Calu3 (cell line): ENCODE data around the gene SARM1. TPM values are rescaled to one million over a fixed set of nuclear protein-coding genes. Genes with fewer than 3 reads are reported as not detected.

Experiments used
- Bru-seq: library from RNA; stranded (reverse); fragments of 400-500 nt; gene quantifications from one replicate; lab custom pipeline; 2021; lab: Mats Ljungman, UMichigan
- BruChase-seq, 2 experiments: library from RNA; stranded (reverse); fragments of 400-500 nt; gene quantifications; one replicate each; lab custom pipeline; 2021; lab: Mats Ljungman, UMichigan
- BruUV-seq: library from RNA; stranded (reverse); fragments of 400-500 nt; replicated peaks from 2 replicates; lab custom pipeline; 2021; lab: Mats Ljungman, UMichigan
- CTCF ChIA-PET: fragments of 300-600 bp; sonication (Branson Sonifier 250); formaldehyde crosslinking; loops from one replicate; lab custom pipeline; 2022; ENCODE audit warnings: antibody characterized with exemption; lab: Charles Lee
- DNase-seq: peaks from one replicate; pipeline ENCODE4 v3.0.0; 2022
- H3K27ac Mint-ChIP-seq: one replicate; pipeline ENCODE4 v1.8.0; 2022; ENCODE audit warnings: mixed read lengths; ENCODE audit not compliant: unreplicated experiment
- H3K27me3 Mint-ChIP-seq: one replicate; pipeline ENCODE4 v1.8.0; 2022; ENCODE audit warnings: mixed read lengths; ENCODE audit not compliant: unreplicated experiment
- H3K36me3 Mint-ChIP-seq: one replicate; pipeline ENCODE4 v1.8.0; 2022; ENCODE audit warnings: mild to moderate bottlenecking, moderate library complexity, mixed read lengths; ENCODE audit not compliant: insufficient read depth, unreplicated experiment
- H3K4me1 Mint-ChIP-seq: one replicate; pipeline ENCODE4 v1.8.0; 2022; ENCODE audit warnings: mild to moderate bottlenecking, low read depth, mixed read lengths; ENCODE audit not compliant: unreplicated experiment
- H3K4me3 Mint-ChIP-seq: one replicate; pipeline ENCODE4 v1.8.0; 2022; ENCODE audit warnings: mild to moderate bottlenecking, low read depth, moderate library complexity, mixed read lengths; ENCODE audit not compliant: unreplicated experiment
- H3K9me3 Mint-ChIP-seq: one replicate; pipeline ENCODE4 v1.8.0; 2022; ENCODE audit warnings: low read depth, mixed read lengths; ENCODE audit not compliant: unreplicated experiment
- intact Hi-C: fragments of 100-400 bp; cut with micrococcal nuclease; formaldehyde crosslinking; loops from one replicate; pipeline ENCODE4 v1.10.0; 2022; ENCODE audit not compliant: unreplicated experiment
- long read RNA-seq: library from polyadenylated mRNA; stranded (forward); transcript quantifications from one replicate; pipeline ENCODE4 v2.0.0, GENCODE V29; 2022
- total RNA-seq: library from RNA; stranded (reverse); gene quantifications from 2 replicates; pipeline ENCODE4 v1.2.3, GENCODE V29; 2022
- TF ChIP-seq, protein P1 (sequence below): fragments of 200-600 bp; IDR thresholded peaks from one replicate; pipeline ENCODE4 v1.8.0; 2022; ENCODE audit warnings: antibody characterized with exemption; ENCODE audit not compliant: unreplicated experiment

Gene SARM1
- total RNA-seq, result 7.1 and 8.1 TPM in 2 replicates
- Bru-seq, nascent RNA, result percentile 44 among the genes with signal in this experiment
- BruChase-seq, experiment 1, labeled RNA remaining after a 6-hour chase, result percentile 55 among the genes with signal in this experiment
- percentile 55 among the genes with signal in this experiment for BruChase-seq, experiment 2, labeled RNA remaining after a 2-hour chase
- long read RNA-seq, partial matches to known transcripts, result 1 of 5 reads
- long read RNA-seq, other reads (novel, unspliced or antisense), result 3 of 5 reads

DNA sequence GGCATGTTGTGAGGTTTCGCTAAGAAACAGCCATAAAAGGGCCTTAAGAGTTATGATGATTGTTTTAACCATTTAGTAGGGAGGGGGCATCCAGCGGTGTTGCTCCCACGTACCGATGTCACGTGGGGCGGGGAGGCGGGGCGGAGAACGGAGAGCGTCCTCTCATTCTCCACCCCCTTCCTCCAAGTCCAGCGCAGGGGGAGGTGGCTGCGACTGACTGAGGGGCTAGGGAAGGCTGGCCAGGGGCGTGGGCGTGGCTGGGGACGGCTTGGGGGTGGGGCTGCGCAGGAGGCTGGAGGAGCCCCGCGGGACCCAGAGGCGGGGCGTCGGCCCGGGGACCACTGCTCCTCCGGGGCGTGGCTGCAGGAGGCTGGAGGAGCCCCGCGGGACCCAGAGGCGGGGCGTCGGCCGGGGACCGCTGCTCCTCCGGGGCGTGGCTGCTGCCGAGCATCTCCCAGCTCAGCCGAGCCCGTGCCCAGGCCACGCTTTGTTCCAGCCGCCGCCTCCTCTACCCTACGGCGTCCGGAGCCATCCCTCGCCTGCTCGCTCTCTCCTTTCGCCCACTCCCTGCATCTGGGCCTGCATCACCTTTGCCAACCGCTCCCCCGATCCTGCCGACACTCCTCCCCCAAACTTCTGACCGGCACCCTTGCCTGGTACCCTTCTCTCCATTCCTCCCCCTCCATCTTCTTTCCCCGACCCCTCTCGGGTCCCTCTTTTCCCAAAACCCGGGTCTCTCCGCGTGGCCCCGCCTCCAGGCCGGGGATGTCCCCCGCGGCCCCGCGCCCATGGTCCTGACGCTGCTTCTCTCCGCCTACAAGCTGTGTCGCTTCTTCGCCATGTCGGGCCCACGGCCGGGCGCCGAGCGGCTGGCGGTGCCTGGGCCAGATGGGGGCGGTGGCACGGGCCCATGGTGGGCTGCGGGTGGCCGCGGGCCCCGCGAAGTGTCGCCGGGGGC lies at the start of gene SARM1:
Gene SARM1, plus strand, starts transcription at position 450 of the 958 bp plus-strand sequence. Its CDS starts 339 bp downstream, at position 789.
- TF ChIP-seq, protein P1, sequence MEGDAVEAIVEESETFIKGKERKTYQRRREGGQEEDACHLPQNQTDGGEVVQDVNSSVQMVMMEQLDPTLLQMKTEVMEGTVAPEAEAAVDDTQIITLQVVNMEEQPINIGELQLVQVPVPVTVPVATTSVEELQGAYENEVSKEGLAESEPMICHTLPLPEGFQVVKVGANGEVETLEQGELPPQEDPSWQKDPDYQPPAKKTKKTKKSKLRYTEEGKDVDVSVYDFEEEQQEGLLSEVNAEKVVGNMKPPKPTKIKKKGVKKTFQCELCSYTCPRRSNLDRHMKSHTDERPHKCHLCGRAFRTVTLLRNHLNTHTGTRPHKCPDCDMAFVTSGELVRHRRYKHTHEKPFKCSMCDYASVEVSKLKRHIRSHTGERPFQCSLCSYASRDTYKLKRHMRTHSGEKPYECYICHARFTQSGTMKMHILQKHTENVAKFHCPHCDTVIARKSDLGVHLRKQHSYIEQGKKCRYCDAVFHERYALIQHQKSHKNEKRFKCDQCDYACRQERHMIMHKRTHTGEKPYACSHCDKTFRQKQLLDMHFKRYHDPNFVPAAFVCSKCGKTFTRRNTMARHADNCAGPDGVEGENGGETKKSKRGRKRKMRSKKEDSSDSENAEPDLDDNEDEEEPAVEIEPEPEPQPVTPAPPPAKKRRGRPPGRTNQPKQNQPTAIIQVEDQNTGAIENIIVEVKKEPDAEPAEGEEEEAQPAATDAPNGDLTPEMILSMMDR, result no peak
- Mint-ChIP-seq H3K9me3 (no peaks in the 10 kb centered on the region), H3K36me3 (peaks cover 14% of the 10 kb centered on the region), H3K4me3 (peak within 1 kb of the TSS; percentile 65), H3K4me1 (peaks cover 14% of the 10 kb centered on the region), H3K27me3 (peaks cover 12% of the 10 kb centered on the region), H3K27ac (no peak within 1 kb of the TSS)
- DNase-seq, result peak; percentile 59
- CTCF ChIA-PET, result interaction anchor here (0.6 kb wide), 1 partner anchor 162 kb away, joined by 3 read pairs; no protein-coding TSS in a partner anchor
- intact Hi-C loops, result loop anchor here (1.0 to 5.0 kb wide), 2 partner anchors 9 to 46 kb away; no protein-coding TSS in a partner anchor
- no TSS peak for BruUV-seq

- H3K4me1 Mint-ChIP-seq, result peaks cover 63% of the 10 kb centered on the region
- intact Hi-C loops, result loop anchor here (5.0 to 10.0 kb wide), 2 partner anchors 92 to 270 kb away; no protein-coding TSS in a partner anchor
- no peak for DNase-seq
Measured at GRCh38 chr17:28324267-28324745, 47.2 kb upstream of the SARM1 start.

DNA sequence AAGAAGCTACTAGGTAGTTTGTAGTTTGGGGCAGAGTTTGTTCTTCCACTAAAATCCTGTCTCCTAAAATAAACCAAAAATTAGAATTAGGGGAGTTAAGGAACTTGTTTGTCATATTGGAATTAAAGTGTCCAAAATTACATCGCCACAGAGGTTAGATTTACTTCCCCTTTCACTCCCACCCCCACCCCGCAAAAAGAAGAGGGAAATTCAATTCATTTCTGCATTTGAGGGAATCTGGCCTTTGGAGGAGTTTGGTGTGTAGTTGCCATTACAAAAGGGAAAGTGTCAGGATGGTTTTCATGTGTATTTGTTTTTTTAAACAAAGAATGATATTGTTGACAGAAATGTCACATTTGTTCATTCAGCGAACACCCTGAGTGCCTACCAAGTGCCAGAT lies 46.7 kb upstream of the SARM1 start:
- intact Hi-C loops, result loop anchor here (5.0 to 10.0 kb wide), 3 partner anchors 67 to 270 kb away; no protein-coding TSS in a partner anchor
- no peaks in the 10 kb centered on the region for H3K9me3 Mint-ChIP-seq
- peaks cover 67% of the 10 kb centered on the region for H3K36me3 Mint-ChIP-seq
- H3K27me3 Mint-ChIP-seq, result no peaks in the 10 kb centered on the region
- no TSS peak for BruUV-seq
- H3K4me1 Mint-ChIP-seq, result peaks cover 61% of the 10 kb centered on the region
- peak overlapping the region; percentile 41 for H3K4me3 Mint-ChIP-seq
- CTCF ChIA-PET, result interaction anchor here (0.7 to 1.2 kb wide), 2 partner anchors 11 to 91 kb away, joined by 3 read pairs; partner anchors contain the start of gene TNFAIP1
- peak overlapping the region; percentile 47 for H3K27ac Mint-ChIP-seq
- TF ChIP-seq, protein P1, result no peak
- DNase-seq, result no peak

More at GRCh38 chr17:28324267-28324745, 47.2 kb upstream of the SARM1 start:
- Mint-ChIP-seq H3K4me3 (peak overlapping the region; percentile 41), H3K27me3 (no peaks in the 10 kb centered on the region), H3K9me3 (no peaks in the 10 kb centered on the region), H3K27ac (peak overlapping the region; percentile 47), H3K36me3 (peaks cover 71% of the 10 kb centered on the region)
- BruUV-seq, result no TSS peak
- TF ChIP-seq, protein P1, result no peak
- CTCF ChIA-PET, result interaction anchor here (0.7 kb wide), 1 partner anchor 11 kb away, joined by 3 read pairs; the partner anchor contains the start of gene TNFAIP1

DNA sequence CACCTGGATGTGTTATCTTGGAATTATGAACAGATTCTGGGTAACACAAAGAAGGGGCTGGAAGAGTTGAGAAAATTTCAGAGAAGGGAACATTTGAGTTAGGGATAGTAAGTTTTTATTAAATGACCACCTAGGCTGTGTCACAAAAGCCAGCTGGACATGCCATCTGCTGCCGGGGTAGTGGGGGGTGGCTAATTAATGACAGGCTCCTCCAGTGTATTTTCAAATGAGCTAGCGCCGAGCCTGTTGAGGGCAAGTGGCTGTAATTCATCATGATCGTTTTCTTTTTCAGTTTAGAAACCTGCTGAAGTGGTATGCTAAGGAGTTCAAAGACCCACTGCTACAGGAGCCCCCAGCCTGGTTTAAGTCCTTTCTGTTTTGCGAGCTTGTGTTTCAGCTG lies 46.3 kb upstream of the SARM1 start:
- no TSS peak for BruUV-seq
- peak overlapping the region; percentile 41 for H3K4me3 Mint-ChIP-seq
- TF ChIP-seq, protein P1, result no peak
- H3K4me1 Mint-ChIP-seq, result peaks cover 57% of the 10 kb centered on the region
- no peak for DNase-seq
- intact Hi-C loops, result loop anchor here (5.0 to 10.0 kb wide), 2 partner anchors 68 to 270 kb away; no protein-coding TSS in a partner anchor
- peak overlapping the region; percentile 47 for H3K27ac Mint-ChIP-seq
- no peaks in the 10 kb centered on the region for H3K9me3 Mint-ChIP-seq
- H3K36me3 Mint-ChIP-seq, result peaks cover 62% of the 10 kb centered on the region
- H3K27me3 Mint-ChIP-seq, result no peaks in the 10 kb centered on the region
- CTCF ChIA-PET, result interaction anchor here (0.7 to 1.2 kb wide), 3 partner anchors 10 to 92 kb away, joined by 3 to 6 read pairs (median 3); partner anchors contain the start of genes IFT20 and TNFAIP1
